PC-9 (cell line): ENCODE results near the gene CAVIN1. TPM values are rescaled to one million over a fixed set of nuclear protein-coding genes. Genes with fewer than 3 reads are reported as not detected.
A peak's percentile ranks its signal among the peaks of the same experiment; 100 is the strongest.

Experiments
- BruUV-seq: library from RNA; stranded (reverse); fragments of 400-500 nt; replicated peaks from 2 replicates; lab custom pipeline; 2021; lab: Mats Ljungman, UMichigan
- CTCF ChIA-PET: fragments of 300-600 bp; sonication (Branson Sonifier 250); formaldehyde crosslinking; loops from one replicate; lab custom pipeline; 2022; ENCODE audit warnings: antibody characterized with exemption; lab: Charles Lee
- POLR2A ChIA-PET: fragments of 300-600 bp; sonication (Branson Sonifier 250); formaldehyde crosslinking; loops from one replicate; lab custom pipeline; 2022; ENCODE audit warnings: antibody characterized with exemption; ENCODE audit not compliant: unreplicated experiment; lab: Charles Lee
- DNase-seq, 2 experiments: peaks; one replicate each; pipeline versions ENCODE4 v3.0.0 to v3.0.0-alpha.2; 2015 to 2022; ENCODE audit warnings: mixed read lengths in 1 of 2
- H2AFZ ChIP-seq: fragments of 200-600 bp; sonication (generic); 2 replicates; pipeline ENCODE4 v1.8.1; 2017; ENCODE audit warnings: antibody characterized with exemption
- H3F3A ChIP-seq: fragments of 200-600 bp; sonication (generic); 2 replicates; pipeline ENCODE4 v1.8.1; 2017; ENCODE audit warnings: antibody characterized with exemption, mild to moderate bottlenecking, low read depth; ENCODE audit not compliant: insufficient read depth
- H3K27ac ChIP-seq: fragments of 200-600 bp; sonication (generic); 2 replicates; pipeline ENCODE4 v1.6.1; 2016; ENCODE audit warnings: mixed run types
- H3K27me3 ChIP-seq: fragments of 200-600 bp; sonication (generic); 2 replicates; pipeline ENCODE4 v1.6.1; 2016; ENCODE audit warnings: low read depth, mixed run types; ENCODE audit not compliant: insufficient read depth
- H3K36me3 ChIP-seq: fragments of 200-600 bp; sonication (generic); 2 replicates; pipeline ENCODE4 v1.6.1; 2016; ENCODE audit warnings: low read depth, mixed run types
- H3K4me1 ChIP-seq: fragments of 200-600 bp; sonication (generic); replicated peaks from 2 replicates; pipeline ENCODE4 v1.6.1; 2016; ENCODE audit warnings: mixed run types; ENCODE audit not compliant: insufficient read depth
- H3K4me2 ChIP-seq: fragments of 200-600 bp; sonication (generic); 2 replicates; pipeline ENCODE4 v1.6.1; 2017; ENCODE audit warnings: mixed run types
- H3K4me3 ChIP-seq: fragments of 200-600 bp; sonication (generic); 2 replicates; pipeline ENCODE4 v1.6.1; 2016; ENCODE audit warnings: mixed run types
- H3K79me2 ChIP-seq: fragments of 200-600 bp; sonication (generic); 2 replicates; pipeline ENCODE4 v1.6.1; 2017; ENCODE audit warnings: low read depth, mixed run types
- H3K9me2 ChIP-seq: fragments of 200-600 bp; sonication (generic); 2 replicates; pipeline ENCODE4 v1.8.1; 2017; ENCODE audit warnings: mild to moderate bottlenecking; ENCODE audit not compliant: insufficient read depth
- H3K9me3 ChIP-seq: fragments of 200-600 bp; sonication (generic); 2 replicates; pipeline ENCODE4 v1.8.1; 2016; ENCODE audit warnings: low read depth; ENCODE audit not compliant: insufficient read depth
- H4K20me1 ChIP-seq: fragments of 200-600 bp; sonication (generic); 2 replicates; pipeline ENCODE4 v1.8.1; 2017; ENCODE audit not compliant: insufficient read depth
- CTCF ChIP-seq: fragments of 200-600 bp; sonication (generic); conservative IDR thresholded peaks from 2 replicates; pipeline ENCODE4 v1.6.1; 2017; ENCODE audit warnings: mixed run types, antibody characterized with exemption, mild to moderate bottlenecking, moderate library complexity
- EZH2 ChIP-seq: fragments of 200-600 bp; sonication (generic); IDR thresholded peaks from 2 replicates; pipeline ENCODE4 v1.8.0; 2017; ENCODE audit warnings: antibody characterized with exemption, low read depth
- intact Hi-C: fragments of 100-400 bp; cut with micrococcal nuclease; formaldehyde crosslinking; loops from one replicate; pipeline ENCODE4 v1.10.0; 2022; ENCODE audit not compliant: unreplicated experiment
- total RNA-seq: library from RNA; stranded (reverse); gene quantifications from 2 replicates; pipeline ENCODE4 v1.2.3, GENCODE V29; 2021

CAVIN1 gene
- total RNA-seq, 1 experiment from 2014 or later = 170 TPM

GRCh38 chr17:42389899-42390298 is 33.2 kb downstream of the CAVIN1 start:
- no peak overlapping the region for H3K4me3 ChIP-seq
- H3F3A ChIP-seq = peaks cover 32% of the 10 kb centered on the region; the same call in 1 of the 2 replicates
- peaks cover 30% of the 10 kb centered on the region for H3K4me1 ChIP-seq
- intact Hi-C loops = loop anchor here (2.0 to 5.0 kb wide), 3 partner anchors 33 to 61 kb away; partner anchors contain the start of gene CAVIN1
- ChIA-PET CTCF (no interaction called here), POLR2A (no interaction called here)
- no peaks in the 10 kb centered on the region for H3K9me3 ChIP-seq
- no peaks in the 10 kb centered on the region for H3K36me3 ChIP-seq
- H3K79me2 ChIP-seq = peaks cover 29% of the 10 kb centered on the region
- no peaks in the 10 kb centered on the region for H3K27me3 ChIP-seq
- peaks cover 4% of the 10 kb centered on the region; the same call in 1 of the 2 replicates for H4K20me1 ChIP-seq
- no TSS peak for BruUV-seq
- no peak overlapping the region for H3K4me2 ChIP-seq
- H2AFZ ChIP-seq = no peak overlapping the region
- DNase-seq = no peak
- no peaks in the 10 kb centered on the region for H3K9me2 ChIP-seq
- TF ChIP-seq CTCF (no peak), EZH2 (no peak)
- H3K27ac ChIP-seq = no peak overlapping the region

- ChIA-PET POLR2A (interaction anchor here (0.6 to 1.4 kb wide), 3 partner anchors 34 to 129 kb away, joined by 3 to 23 read pairs (median 3); partner anchors contain the start of gene CAVIN1), CTCF (interaction anchor here (1.3 kb wide), 2 partner anchors 67 to 138 kb away, joined by 5 to 6 read pairs; no protein-coding TSS in a partner anchor)
- DNase-seq = no peak
- BruUV-seq = TSS peak; percentile 97
- peak overlapping the region; percentile 32; the same call in 1 of the 2 replicates for H3K4me3 ChIP-seq
- H3K9me3 ChIP-seq = no peaks in the 10 kb centered on the region
- peaks cover 37% of the 10 kb centered on the region for H3K79me2 ChIP-seq
- H3K36me3 ChIP-seq = no peaks in the 10 kb centered on the region
- H2AFZ ChIP-seq = peak overlapping the region; percentile 76; the same call in 1 of the 2 replicates
- H3K4me1 ChIP-seq = peaks cover 30% of the 10 kb centered on the region
- TF ChIP-seq CTCF = no peak
- no peak for TF ChIP-seq EZH2
- peak overlapping the region; percentile 75 for H3K4me2 ChIP-seq
- H3K27ac ChIP-seq = no peak overlapping the region
- intact Hi-C loops = loop anchor here (2.0 to 5.0 kb wide), 3 partner anchors 34 to 60 kb away; partner anchors contain the start of gene CAVIN1
- peaks cover 32% of the 10 kb centered on the region; the same call in 1 of the 2 replicates for H3F3A ChIP-seq
- H4K20me1 ChIP-seq = peaks cover 4% of the 10 kb centered on the region; the same call in 1 of the 2 replicates
- no peaks in the 10 kb centered on the region for H3K27me3 ChIP-seq
- H3K9me2 ChIP-seq = no peaks in the 10 kb centered on the region
These were observed 34.0 kb downstream of the CAVIN1 start for GRCh38 chr17:42389135-42389417.

GRCh38 chr17:42388381-42389134 is 34.5 kb downstream of the CAVIN1 start, which contains the start of gene STAT3:
Gene STAT3, minus strand, starts transcription at chr17:42388442. Its CDS starts 39,926 bp downstream, at chr17:42348516.
- no TSS peak for BruUV-seq
- Histone ChIP-seq H3K9me2 (no peaks in the 10 kb centered on the region), H2AFZ (peak within 1 kb of the TSS; percentile 81), H3K27me3 (no peaks in the 10 kb centered on the region), H3F3A (peaks cover 32% of the 10 kb centered on the region; the same call in 1 of the 2 replicates), H3K4me2 (peak within 1 kb of the TSS; percentile 85), H3K79me2 (peaks cover 40% of the 10 kb centered on the region), H3K27ac (peak within 1 kb of the TSS; percentile 39), H4K20me1 (peaks cover 4% of the 10 kb centered on the region; the same call in 1 of the 2 replicates), H3K9me3 (no peaks in the 10 kb centered on the region), H3K4me1 (peaks cover 30% of the 10 kb centered on the region), H3K36me3 (no peaks in the 10 kb centered on the region), H3K4me3 (peak within 1 kb of the TSS; percentile 77)
- DNase-seq = peak; percentile 98 to 100
- intact Hi-C loops = loop anchor here (2.0 to 5.0 kb wide), 3 partner anchors 34 to 60 kb away; partner anchors contain the start of gene CAVIN1
- ChIA-PET POLR2A (interaction anchor here (0.6 to 1.4 kb wide), 10 partner anchors 23 to 585 kb away, joined by 3 to 23 read pairs (median 6); partner anchors contain the start of gene CAVIN1), CTCF (interaction anchor here (0.8 to 1.3 kb wide), 5 partner anchors 19 to 363 kb away, joined by 3 to 6 read pairs (median 5); partner anchors contain the start of gene CAVIN1)
- TF ChIP-seq CTCF (no peak), EZH2 (no peak)
